Caco-2 (cell line): ENCODE results near the gene ARHGAP45. TPM values are rescaled to one million over a fixed set of nuclear protein-coding genes. Genes with fewer than 3 reads are reported as not detected.
A peak's percentile ranks its signal among the peaks of the same experiment; 100 is the strongest.

ENCODE experiments used
- BruUV-seq: library from RNA; stranded (reverse); fragments of 400-500 nt; replicated peaks from 2 replicates; lab custom pipeline; 2021; lab: Mats Ljungman, UMichigan
- CTCF ChIA-PET: fragments of 300-600 bp; sonication (Branson Sonifier 250); formaldehyde crosslinking; loops from one replicate; lab custom pipeline; 2022; ENCODE audit warnings: antibody characterized with exemption; lab: Charles Lee
- POLR2A ChIA-PET: fragments of 300-600 bp; sonication (Branson Sonifier 250); formaldehyde crosslinking; loops from one replicate; lab custom pipeline; 2022; ENCODE audit warnings: antibody characterized with exemption; lab: Charles Lee
- DNase-seq, 2 experiments: peaks; one replicate each; pipeline versions ENCODE4 v3.0.0 to v3.0.0-alpha.2; 2020 to 2022
- H3K27me3 ChIP-seq: replicated peaks from 2 replicates; pipeline ENCODE4 v1.6.0; 2011; ENCODE audit warnings: low read length; ENCODE audit not compliant: control insufficient read depth, insufficient read depth
- H3K36me3 ChIP-seq: 2 replicates; pipeline ENCODE4 v1.5.1; 2011; ENCODE audit warnings: low read length; ENCODE audit not compliant: control insufficient read depth, insufficient read depth
- H3K4me1 ChIP-seq: fragments of 250-450 bp; sonication (Bioruptor Pico); 2 replicates; pipeline ENCODE4 v1.5.1; 2020; ENCODE audit warnings: mild to moderate bottlenecking
- H3K4me3 ChIP-seq: 2 replicates; pipeline ENCODE4 v1.5.1; 2011; ENCODE audit warnings: low read depth, mild to moderate bottlenecking, control low read depth, low read length
- H3K9me3 ChIP-seq: fragments of 250-450 bp; sonication (Bioruptor Pico); 2 replicates; pipeline ENCODE4 v1.5.1; 2020; ENCODE audit warnings: mild to moderate bottlenecking, moderate library complexity
- H3K27ac Mint-ChIP-seq: one replicate; pipeline ENCODE4 v1.8.0; 2022; ENCODE audit warnings: mixed read lengths; ENCODE audit not compliant: unreplicated experiment
- H3K27me3 Mint-ChIP-seq: one replicate; pipeline ENCODE4 v1.8.0; 2022; ENCODE audit warnings: mixed read lengths; ENCODE audit not compliant: insufficient read depth, unreplicated experiment
- H3K36me3 Mint-ChIP-seq: one replicate; pipeline ENCODE4 v1.8.0; 2022; ENCODE audit warnings: mild to moderate bottlenecking, mixed read lengths; ENCODE audit not compliant: insufficient read depth, unreplicated experiment
- H3K4me1 Mint-ChIP-seq: one replicate; pipeline ENCODE4 v1.8.0; 2022; ENCODE audit warnings: low read depth, mixed read lengths; ENCODE audit not compliant: unreplicated experiment
- H3K4me3 Mint-ChIP-seq: one replicate; pipeline ENCODE4 v1.8.0; 2022; ENCODE audit warnings: mild to moderate bottlenecking, moderate library complexity, mixed read lengths; ENCODE audit not compliant: unreplicated experiment
- H3K9me3 Mint-ChIP-seq: one replicate; pipeline ENCODE4 v1.8.0; 2022; ENCODE audit warnings: mixed read lengths; ENCODE audit not compliant: unreplicated experiment
- CTCF ChIP-seq, 2 experiments: fragments of 200-600 bp in 1 of 2; IDR thresholded peaks; 1 replicate in 1 of 2; 2 replicates in 1 of 2; pipeline versions ENCODE4 v1.5.1 to v1.8.0; 2011 to 2022; ENCODE audit warnings: antibody characterized with exemption in 1 of 2, control low read depth in 1 of 2, inconsistent platforms in 1 of 2, low read depth in 1 of 2, low read length in 1 of 2, mild to moderate bottlenecking in 1 of 2, moderate library complexity in 1 of 2; ENCODE audit not compliant: insufficient read depth in 1 of 2, severe bottlenecking in 1 of 2, unreplicated experiment in 1 of 2
- intact Hi-C: fragments of 100-400 bp; cut with micrococcal nuclease; formaldehyde crosslinking; loops from one replicate; pipeline ENCODE4 v1.10.0; 2022; ENCODE audit not compliant: unreplicated experiment
- total RNA-seq: library from RNA; stranded (reverse); gene quantifications from 2 replicates; pipeline ENCODE4 v1.2.3, GENCODE V29; 2022

ARHGAP45 gene
- total RNA-seq, 1 experiment from 2014 or later = 38.6 TPM

DNA sequence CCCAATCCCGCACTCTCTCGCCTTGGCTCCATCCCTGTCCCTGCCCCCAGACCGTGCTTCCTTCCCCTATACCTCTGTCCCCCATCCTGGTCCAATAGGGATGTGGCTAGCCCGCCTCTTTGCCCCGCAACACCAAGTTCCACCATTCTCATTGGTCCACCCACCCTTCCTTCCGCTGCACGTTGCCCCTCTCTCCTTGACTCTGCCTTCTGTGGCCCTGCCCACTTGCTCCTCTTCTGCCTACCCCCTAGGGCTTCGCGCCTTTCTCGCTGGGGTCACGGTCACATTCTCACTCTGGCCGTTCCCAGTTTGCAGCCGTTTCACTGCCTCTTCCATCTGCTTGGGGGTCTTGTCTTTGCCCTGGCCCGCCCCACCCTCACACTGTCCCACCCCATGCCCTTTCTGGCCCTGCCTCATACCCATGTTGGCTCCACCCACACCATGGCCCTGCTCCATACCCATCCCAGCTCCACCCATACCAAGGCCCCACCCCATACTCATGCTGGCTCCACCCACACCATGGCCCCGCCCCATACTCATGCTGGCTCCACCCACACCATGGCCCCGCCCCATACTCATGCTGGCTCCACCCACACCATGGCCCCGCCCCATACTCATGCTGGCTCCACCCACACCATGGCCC lies 4.5 kb upstream of the ARHGAP45 start:
- Histone ChIP-seq H3K4me1 (peaks cover 15% of the 10 kb centered on the region), H3K9me3 (no peaks in the 10 kb centered on the region), H3K4me3 (no peak overlapping the region), H3K36me3 (no peaks in the 10 kb centered on the region), H3K27me3 (no peaks in the 10 kb centered on the region)
- H3K27me3 Mint-ChIP-seq = no peaks in the 10 kb centered on the region
- no peak for TF ChIP-seq CTCF (IDR thresholded peaks at IDR 0.05; ENCODE audit: insufficient read depth in 1 of 2, low read depth in 1 of 2, low read length in 1 of 2, severe bottlenecking in 1 of 2, unreplicated experiment in 1 of 2)
- intact Hi-C loops = no loop called here
- no peak overlapping the region for H3K4me3 Mint-ChIP-seq
- no peaks in the 10 kb centered on the region for H3K9me3 Mint-ChIP-seq
- ChIA-PET CTCF (interaction anchor here (0.5 kb wide), 1 partner anchor 61 kb away, joined by 3 read pairs; no protein-coding TSS in a partner anchor), POLR2A (no interaction called here)
- H3K27ac Mint-ChIP-seq = no peak overlapping the region
- no peak for DNase-seq
- no TSS peak for BruUV-seq
- peaks cover 43% of the 10 kb centered on the region for H3K36me3 Mint-ChIP-seq
- H3K4me1 Mint-ChIP-seq = no peaks in the 10 kb centered on the region

DNA sequence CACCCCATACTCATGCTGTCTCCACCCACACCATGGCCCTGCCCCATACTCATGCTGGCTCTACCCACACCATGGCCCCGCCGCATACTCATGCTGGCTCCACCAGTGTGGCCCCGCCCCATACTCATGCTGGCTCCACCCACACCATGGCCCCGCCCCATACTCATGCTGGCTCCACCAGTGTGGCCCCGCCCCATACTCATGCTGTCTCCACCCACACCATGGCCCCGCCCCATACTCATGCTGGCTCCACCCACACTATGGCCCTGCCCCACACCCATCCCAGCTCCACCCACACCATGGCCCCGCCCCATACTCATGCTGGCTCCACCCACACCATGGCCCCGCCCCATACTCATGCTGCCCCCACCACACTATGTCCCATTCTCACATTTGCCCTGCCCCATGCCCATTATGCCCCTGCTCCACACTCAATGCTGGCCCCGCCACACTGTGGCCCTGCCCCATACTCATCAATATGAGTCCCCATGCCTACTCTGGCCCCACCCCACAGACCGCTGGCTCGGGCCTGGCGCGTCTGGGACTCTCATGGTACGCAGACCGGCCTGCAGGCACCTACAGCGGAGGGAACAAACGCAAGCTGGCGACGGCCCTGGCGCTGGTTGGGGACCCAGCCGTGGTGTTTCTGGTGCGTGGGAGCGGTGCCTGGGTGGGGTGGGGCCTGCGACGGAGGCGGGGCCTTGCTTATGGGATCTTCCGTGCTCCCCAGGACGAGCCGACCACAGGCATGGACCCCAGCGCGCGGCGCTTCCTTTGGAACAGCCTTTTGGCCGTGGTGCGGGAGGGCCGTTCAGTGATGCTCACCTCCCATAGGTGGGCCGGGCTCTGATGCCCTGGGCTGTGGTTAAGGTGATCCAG lies 3.7 kb upstream of the ARHGAP45 start:
- H3K36me3 ChIP-seq = no peaks in the 10 kb centered on the region
- H3K36me3 Mint-ChIP-seq = peaks cover 43% of the 10 kb centered on the region
- no peak overlapping the region for H3K4me3 ChIP-seq
- peak; percentile 72 to 75 for DNase-seq
- no peaks in the 10 kb centered on the region for H3K9me3 ChIP-seq
- H3K9me3 Mint-ChIP-seq = no peaks in the 10 kb centered on the region
- H3K27me3 Mint-ChIP-seq = no peaks in the 10 kb centered on the region
- intact Hi-C loops = no loop called here
- peak overlapping the region; percentile 59 for H3K27ac Mint-ChIP-seq
- BruUV-seq = no TSS peak
- no peaks in the 10 kb centered on the region for H3K4me1 Mint-ChIP-seq
- no peaks in the 10 kb centered on the region for H3K27me3 ChIP-seq
- TF ChIP-seq CTCF (IDR thresholded peaks at IDR 0.05; ENCODE audit: insufficient read depth in 1 of 2, low read depth in 1 of 2, low read length in 1 of 2, severe bottlenecking in 1 of 2, unreplicated experiment in 1 of 2) = no peak
- ChIA-PET CTCF (interaction anchor here (1.8 kb wide), 1 partner anchor 35 kb away, joined by 9 read pairs; no protein-coding TSS in a partner anchor), POLR2A (no interaction called here)
- H3K4me3 Mint-ChIP-seq = peak overlapping the region; percentile 84
- H3K4me1 ChIP-seq = peaks cover 15% of the 10 kb centered on the region
